ENCODE measurements around the gene JOSD1.

JOSD1 gene

DNA sequence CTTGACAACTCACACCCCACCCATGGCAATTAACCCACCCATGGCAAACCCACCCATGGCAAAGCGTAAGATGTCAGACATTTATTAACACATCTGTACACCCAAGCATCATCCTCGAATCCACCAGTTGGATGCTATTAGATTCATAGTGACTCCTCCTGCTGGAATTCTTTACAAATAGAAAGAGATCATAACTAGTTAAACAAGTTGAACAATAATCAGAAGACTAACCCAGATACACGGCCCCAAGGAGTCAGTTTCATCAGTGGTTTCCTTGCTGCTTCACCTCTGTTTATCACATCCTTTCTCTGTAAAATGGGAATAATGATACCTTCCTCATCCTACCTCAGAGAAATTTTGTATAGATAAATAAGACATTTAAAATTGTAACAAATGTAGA, 10.1 kb upstream of the JOSD1 start:
- no peak for DNase-seq

DNA sequence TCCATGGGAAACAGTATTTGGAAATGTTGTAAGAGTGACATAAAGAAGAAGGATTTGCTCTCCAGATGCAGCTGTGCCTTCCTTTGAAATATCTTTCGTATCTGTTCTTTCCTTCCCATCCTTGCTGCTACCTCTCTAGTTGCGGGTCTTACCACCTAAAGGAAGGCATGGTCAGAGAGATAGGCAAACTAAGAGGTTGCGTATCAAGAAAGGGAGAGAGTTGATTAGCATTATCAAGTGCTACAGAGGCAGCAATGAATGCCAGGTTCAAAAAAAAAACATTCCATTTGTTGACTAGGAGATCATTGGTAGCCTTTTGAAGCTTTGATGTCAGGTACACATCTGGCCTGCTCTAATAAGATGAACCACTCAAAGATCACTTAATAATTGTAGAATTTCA, 9.6 kb upstream of the JOSD1 start:
- DNase-seq = no peak

DNA sequence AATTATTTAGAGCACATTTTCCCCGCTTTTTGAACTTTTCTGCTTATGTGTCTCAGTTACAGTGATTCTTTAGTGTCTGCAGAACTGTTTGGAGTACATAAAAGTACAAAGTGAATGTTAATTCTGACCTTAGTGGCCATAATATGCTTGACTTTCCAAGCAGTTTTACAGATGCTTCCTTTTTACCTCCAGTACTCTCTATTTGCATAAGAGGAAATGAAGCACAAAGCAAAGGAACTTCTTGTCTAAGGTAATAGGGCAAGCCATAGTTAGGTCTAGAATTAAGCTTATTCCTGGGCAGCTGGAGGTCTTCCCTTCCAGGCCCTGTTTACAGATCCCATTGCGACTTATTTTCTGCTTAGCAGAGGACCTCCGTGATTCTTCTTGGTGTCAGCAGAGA, 8.6 kb upstream of the JOSD1 start:
- no peak for DNase-seq

DNA sequence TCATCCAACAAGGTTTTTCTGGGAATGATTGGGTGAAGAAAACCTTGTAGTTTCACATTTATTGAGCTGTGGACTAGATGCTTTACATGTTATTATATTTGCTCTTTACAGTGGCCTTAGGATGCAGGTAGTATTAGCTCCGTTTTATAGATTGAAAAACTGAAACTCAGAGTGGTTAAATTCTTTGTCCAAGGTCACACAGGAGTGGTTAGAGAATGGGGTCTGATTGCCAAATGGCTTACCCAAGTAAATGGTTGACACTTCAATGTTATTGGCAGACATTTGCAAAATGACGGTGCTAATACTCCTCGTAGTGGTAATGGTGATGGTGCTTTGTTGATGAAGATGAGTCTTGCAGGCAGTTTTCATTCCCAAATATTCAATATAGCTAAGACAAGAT, 7.2 kb upstream of the JOSD1 start:
- no peak for DNase-seq

DNA sequence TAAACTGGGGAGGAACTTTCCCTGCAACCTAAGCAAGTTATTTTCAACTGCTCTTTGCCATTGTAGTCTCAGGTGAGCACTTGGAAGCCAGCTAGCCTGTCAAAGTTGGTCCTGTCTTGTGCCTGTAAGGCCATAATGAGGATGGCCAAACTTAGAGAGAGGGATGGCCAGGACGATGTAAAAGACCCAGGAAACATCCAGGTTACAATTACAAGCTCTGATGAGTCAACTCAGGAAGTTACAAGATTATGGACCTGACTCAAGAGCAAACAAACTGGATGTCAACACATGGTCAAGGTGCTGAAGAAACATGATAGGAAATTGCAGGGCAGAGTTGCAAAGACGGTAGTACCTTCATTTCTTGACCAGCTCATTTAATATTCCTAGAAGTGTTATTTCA, 6.6 kb upstream of the JOSD1 start:
- DNase-seq = no peak

DNA sequence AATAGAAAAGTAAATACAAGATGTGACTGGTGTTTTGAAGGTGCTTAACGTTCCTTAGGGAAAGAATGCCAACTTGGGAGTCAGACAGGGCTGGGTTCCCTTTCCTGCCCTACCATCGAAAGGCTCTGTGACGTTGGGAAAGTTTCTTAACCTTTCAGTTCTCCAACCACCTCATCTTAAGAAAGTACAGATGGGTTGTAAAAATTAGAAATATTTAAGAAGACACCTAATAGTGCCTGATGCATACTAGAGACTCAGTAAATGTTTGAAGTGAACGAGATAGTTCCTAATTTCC, 6.1 kb upstream of the JOSD1 start:
- DNase-seq = no peak

DNA sequence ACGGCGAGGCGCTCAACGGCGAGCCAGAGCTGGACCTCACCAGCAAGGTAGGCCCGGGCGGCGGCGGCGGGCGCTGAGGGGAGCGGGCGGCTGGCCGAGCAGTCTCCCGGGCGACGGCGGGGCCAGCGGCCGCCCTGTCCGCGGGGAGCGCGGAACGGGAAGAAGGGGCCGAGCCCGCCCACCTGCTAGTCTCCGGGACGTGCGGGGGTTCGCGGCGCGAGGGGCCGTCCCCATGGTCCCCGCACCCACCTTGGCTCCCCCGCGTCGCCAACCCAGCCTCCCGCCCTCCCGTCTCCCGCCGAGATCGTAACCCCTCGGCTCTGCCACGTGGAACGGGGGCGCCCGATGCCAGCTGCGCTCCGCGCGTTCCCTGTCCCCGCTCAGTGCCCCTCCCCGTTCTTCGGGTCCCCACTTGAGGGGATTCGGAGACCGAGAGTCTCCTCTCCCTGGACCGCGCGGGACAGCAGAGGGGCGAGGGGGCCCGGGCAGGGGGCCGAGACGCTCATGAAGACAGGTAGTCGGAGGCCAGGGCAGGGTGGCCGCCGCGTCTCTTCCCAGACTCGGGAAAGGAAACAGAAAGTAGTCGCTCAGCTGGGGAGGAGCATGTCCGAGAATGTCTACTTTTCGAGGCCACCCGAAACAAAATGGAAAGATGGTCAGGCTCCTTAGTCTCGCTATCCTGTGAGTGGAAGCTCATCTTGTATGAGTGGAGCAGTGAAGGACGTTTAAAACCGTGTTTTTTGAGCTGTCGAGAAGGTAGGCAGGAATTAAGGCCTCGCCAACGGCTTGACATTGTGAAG, 5.6 kb upstream of the JOSD1 start:
- peak; percentile 30 for DNase-seq

DNA sequence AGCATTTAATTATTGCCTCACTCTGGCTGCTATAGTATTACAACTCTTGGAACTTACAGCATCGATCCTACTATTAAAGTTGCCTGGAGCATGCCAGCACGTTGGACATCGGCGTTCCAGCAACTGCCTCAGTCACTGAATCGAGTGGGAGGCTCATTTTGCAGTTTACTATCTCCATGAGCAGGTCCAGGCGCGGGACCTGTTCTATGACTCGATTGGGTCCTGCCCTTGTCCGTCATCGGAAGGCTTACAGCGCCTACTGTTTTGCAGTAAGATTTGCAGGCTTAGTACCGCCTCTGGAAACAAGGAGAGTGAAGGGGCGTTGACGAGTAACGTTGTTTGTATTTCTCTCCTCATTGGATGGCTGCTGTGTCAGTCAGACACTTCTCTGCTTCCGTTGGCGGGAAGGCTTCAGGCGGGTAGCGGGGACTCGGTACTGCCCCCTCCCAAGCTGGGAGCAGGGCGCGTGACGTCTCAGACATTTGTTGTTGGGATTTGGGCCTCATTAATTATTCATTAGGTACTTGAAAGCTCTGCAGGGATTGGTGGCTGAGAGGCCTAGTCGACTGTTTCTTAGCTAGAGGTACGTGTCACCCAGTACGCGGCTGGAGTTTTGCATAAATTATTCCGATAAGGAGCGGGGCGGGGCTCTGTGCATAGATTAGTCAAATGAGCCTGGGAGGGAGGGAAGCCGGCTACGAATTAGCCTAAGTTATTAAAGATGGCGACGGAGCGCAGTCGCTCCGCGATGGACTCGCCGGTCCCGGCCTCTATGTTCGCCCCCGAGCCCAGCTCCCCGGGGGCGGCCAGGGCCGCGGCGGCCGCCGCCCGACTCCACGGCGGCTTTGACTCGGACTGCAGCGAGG, 4.7 kb upstream of the JOSD1 start, which contains the start of gene GTPBP1:
Gene GTPBP1, plus strand, starts transcription at position 710 of the 866 bp plus-strand sequence. Its CDS starts 12 bp downstream, at position 722.
- DNase-seq = peak; percentile 100

DNA sequence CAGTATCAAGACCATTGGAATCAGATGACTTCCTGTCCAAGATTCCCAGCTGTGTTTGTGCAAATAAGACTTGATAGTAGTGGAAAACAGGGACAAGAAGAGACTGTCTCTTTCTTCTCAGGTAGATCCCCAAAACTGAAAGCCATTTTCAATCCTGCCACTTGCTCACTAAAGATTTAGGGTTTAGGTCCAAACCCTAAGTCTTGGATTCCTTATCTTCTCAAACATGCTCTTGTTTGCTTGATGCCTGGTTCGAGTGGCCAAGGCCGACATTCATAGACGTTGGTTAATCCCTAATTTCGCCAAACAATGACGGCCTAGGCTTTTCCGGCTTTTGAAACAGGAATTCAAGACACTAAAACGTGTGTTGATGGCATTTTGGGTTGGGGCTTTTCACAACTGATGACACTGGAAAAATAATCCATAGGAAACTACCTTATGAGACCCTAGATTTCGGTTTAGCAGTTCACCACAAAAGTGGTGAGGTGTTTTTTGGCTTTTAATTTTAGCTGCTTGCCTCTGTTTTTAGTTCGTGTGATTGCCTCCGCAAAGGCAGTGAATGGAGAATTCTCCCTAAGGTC, 4.0 kb upstream of the JOSD1 start:
- DNase-seq = no peak

DNA sequence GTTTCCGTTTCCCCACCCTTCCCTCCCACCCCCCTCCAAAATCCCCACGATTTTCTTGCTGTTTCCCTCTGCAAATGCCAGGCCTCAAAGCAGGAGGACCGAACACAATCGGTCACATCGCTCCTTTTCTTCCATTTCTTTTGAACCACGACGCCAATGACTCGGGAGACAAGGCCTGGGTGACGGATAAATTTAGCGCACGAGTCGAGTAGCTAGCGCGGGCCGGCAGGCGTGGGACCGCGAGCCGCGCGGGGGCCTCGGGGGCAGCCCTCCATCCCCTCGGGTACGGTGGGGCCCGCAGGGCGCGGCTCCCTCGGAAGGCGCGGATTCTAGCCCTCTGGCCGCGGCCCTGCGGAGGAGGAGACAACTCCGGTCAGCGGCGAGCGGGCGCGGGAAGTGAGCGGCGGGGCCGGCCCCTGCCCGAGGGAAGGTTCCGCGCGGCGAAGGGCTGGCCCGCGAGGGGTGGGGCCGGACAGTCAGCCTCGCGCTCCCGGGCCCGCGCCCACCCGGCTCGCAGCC, 414 bp downstream of the JOSD1 start:
- DNase-seq = no peak

DNA sequence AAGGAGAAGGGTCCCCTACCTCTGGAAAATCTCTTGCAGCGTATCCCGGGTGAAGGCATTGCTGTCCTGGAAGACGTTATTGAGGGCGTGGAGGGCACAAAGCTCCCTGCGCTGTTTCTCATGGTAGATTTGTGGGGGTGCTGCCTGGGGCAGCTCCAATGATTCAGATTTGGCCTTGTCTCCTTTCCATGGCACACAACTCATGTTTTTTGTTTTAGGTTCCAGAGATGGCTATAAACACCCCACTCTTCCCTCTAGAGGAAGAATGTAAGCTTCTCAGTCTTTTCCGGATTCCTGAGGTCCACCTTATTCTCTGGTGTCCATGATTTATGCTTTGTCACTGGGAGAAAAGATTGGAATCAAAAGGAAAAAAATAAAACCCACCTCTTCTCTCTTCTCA, 959 bp downstream of the JOSD1 start:
- no peak for DNase-seq

DNA sequence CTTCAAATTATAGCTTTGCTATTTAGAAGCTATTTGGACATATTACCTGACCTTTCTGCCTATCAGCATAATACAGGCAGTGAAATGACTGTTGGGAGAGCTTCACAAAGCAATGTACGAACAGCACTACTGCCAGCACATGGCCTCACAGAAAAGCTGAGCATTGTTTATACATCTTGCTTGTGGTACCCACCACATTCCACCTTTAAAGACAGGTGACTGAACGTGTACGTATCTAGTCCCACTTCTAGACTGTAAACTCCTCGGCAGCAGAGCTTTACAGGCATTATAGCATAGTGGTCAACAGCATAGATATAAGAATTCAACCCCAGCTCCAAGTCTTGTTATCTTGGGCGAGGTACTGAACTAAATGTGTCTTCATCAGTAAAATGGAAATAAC, 1.6 kb downstream of the JOSD1 start:
- DNase-seq = no peak

DNA sequence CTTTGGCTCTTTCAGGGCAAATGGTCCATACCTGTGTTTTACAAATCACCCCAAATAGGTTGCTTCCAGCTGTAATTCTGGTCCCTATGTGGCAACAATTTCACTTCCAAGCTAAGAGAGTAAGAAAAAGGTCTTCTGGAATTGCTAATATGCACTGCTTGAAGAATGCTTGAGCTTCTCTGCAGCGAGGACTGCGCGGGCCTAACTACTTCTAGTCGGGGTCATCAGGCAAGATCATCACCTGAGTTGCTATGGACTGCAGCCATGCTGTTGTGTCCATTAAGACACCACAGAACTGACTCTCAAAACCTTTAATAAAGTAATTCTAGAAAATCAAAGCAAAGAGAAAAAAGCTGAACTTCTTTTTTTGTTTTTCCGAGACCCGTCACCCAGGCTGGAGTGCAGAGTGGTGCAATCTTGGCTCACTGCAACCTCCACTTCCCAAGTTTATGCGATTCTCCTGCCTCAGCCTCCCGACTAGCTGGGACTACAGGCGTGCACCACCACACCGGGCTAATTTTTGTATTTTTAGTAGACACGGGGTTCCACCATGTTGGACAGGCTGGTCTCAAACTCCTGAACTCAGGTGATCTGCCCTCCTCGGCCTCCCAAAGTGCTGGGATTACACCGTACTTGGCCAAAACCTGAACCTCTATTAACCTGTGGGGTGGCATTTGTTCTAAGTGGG, 2.2 kb downstream of the JOSD1 start:
- no peak for DNase-seq

DNA sequence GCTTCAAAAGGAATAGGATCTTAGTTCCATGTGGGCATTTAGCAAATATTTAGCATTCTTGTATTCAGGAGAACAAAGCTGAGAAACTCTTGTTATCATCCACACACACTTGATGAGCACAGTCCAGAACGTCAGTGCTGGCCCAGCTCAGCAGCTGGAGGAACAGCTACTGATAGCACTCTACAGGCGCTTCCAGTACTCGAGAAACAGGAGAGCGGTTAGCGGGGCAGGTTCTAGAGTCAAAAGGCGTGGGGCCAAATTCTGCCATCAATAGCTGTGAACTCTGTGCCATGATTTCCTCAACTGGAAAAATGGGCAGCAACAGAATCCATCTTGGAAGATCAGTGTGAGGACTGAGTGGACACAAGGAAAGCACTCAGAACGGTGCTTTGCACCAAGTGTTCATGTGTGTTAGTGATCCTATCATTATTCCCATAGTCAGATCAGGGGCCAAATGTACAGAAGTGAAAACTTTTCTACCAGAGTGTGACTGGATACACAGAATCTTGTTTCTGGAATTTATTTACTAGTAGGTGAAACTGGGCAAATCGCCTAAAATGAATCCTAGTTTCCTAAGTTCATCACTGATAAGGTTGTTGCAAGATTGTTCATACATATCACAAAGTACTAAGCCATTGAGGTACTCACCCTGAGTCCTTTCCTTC, 3.2 kb downstream of the JOSD1 start:
- no peak for DNase-seq

DNA sequence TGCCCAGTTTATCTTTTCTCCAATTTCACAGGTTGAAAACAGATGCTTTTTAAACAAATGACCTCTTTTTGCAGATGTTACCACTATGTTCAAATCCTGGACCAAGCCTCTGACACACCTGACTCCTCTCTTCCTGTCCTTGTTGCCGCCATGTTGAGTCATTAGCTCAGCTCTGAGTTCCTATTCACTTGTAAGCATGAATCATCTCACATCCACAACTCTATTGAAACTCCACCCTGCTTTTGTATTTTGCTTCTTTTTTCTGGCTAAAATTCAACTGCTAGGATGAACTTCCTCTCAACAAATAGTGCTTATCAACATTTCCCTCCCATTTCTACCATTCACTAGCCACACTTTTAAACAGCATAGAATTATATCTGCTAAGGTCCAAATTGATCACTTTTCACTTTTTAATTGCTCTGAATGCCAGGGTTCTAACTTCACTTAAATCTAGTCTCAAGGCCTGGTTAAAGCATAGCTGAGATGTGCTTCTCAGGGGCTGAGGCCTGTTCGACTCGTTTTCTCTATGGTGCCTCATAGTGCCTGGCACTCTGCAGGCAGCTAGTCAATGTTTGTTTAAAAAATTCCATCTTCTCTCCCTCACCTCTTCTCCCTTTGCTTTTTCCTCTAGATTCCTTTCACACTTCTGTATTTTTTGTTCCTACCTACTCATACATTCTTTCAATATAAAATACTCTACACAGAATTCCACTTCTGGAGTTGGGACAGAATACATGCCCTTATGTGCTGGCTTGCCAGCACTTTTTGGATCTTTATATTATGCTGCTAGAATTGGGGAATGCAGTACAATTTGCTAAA, 3.9 kb downstream of the JOSD1 start:
- DNase-seq = peak; percentile 26

DNA sequence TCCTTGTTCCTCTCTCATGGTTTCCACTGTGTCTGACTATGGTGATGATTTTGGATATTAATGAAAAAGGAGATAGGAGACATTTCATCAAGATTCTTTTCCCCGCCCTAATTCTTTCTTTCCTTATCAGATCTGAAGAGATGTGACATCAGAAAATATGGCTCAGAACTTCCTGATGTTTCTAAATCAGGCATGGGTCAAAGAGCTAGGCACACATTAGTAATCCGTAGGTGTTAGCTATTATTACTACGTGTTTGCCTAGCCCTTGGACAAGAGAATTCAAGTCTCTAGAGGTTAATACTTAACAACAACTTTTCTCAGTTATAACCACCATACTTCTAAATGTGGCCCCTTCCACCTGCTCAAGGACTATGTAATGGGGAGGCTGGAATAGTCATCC, 5.8 kb downstream of the JOSD1 start:
- DNase-seq = no peak

DNA sequence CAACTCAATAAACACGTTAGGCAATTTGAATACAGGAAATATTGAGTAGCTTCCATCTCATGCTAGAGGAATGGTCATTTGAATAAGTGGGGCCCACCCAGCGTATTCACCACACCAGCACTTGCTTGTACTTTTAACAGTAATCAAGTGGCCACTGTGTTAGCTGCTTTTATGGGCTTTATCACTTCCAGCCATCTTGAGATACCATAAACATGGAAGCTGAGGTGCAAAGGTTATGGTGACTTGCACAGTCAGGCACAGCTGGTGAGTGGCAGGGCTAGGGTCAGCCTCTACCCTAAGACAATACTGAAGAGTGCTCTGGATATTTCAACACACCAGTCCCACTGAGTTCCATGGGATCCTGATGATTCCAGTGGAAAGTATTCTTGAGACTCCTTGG, 6.7 kb downstream of the JOSD1 start:
- DNase-seq = no peak

DNA sequence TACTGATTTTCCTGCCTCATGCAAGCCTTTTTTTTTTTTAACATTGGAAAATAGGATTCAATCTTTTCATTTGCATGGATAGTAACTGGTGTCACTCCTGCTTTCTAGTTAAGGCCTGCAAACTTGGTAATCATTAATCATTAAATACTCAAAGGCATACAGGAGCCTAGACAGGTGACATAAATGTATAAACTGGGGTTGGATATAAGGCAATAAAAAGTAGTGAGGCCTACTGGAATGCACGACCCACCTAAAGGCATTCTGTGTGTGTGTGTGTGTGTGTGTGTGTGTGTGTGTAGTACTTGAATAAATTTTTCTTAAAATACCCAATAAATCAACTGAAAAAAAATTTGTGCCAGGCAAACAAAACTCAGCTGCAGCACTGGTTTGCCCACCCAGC, 11.1 kb downstream of the JOSD1 start:
- DNase-seq = no peak

DNA sequence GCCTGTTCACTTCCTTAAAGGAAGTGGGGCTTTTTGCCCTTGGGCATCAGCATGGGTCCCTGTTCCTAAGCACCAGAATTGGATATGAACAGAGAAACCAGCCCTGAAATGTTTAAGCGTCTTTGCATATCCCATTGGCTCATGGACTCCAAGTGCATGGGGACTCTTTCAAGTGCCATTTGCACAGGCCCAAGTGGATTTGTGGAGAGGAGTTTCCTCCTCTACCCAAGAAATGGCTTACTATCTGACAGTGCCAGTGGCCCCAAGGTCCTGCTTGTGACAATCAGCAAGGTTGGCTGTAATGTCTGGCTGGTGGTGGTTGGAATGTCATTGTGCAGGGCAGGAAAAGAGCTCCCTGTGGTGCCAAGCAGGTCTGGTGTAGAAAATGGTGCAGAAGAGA, 15.0 kb downstream of the JOSD1 start:
- no peak for DNase-seq

DNA sequence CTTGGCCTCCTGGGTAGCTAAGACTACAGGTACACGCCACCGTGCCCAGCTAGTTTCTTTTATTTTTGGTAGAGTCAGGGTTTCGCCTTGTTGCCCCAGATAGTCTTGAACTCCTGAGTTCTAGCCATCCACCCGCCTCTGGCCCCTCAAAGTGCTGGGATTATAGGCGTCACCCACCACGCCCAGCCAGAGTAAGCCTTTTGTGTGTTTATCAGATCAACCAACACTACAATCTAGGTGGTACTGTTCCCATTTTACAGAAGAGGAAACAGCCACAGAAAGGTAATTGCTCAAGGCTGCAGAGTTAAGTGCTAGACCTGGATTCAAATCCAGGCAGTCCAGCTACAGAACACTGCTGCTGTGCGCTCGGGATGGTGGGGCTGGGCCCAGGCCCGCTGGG, 15.8 kb downstream of the JOSD1 start:
- DNase-seq = no peak

DNA sequence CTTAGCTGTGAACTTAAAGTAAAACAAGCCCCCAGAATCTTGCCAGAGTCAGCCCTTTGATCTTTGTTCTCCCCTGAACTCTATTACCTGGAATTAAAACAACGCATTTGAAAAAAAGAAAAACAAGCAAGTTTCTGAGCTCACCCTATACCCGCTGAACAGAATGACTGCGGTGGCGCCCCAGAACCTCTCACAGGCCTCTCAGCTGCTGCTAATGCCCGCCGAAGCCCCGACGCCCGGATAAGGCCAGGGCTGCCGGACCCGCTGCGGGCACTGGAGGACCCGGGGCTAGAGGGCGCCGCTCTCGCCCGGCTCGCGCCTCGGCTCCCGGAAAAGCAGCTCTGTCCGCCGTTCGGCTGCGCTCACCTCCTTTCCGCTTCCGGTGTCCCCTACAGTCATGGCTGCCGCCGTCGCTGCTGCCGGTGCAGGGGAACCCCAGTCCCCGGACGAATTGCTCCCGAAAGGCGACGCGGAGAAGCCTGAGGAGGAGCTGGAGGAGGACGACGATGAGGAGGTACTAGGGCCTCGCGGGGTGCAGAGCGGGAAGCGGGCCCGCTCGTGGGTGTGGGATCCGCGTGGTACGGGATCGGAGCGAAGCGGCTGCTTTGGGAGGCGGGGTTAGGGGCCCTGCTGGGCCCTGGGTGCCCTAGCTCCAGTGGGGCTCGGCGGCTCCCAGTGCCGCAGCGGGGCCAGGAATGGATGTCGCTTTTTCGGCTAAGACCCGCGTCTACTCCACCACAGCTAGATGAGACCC, 19.0 kb downstream of the JOSD1 start, which contains the start of gene TOMM22:
Gene TOMM22, plus strand, starts transcription at position 376 of the 754 bp plus-strand sequence. Its CDS starts 22 bp downstream, at position 398.
- DNase-seq = peak; percentile 85
